Islet of Langerhans (tissue), 1 donor: ENCODE data around the gene GJC2.

Experiments used
- FAIRE-seq: peaks from one replicate; lab custom pipeline; 2011; peaks lifted over from hg19 to GRCh38; lab: Jason Lieb, UNC

The GJC2 gene

GRCh38 chr1:228158151-228159007 is 8.6 kb downstream of the GJC2 start:
- FAIRE-seq, result no peak

DNA sequence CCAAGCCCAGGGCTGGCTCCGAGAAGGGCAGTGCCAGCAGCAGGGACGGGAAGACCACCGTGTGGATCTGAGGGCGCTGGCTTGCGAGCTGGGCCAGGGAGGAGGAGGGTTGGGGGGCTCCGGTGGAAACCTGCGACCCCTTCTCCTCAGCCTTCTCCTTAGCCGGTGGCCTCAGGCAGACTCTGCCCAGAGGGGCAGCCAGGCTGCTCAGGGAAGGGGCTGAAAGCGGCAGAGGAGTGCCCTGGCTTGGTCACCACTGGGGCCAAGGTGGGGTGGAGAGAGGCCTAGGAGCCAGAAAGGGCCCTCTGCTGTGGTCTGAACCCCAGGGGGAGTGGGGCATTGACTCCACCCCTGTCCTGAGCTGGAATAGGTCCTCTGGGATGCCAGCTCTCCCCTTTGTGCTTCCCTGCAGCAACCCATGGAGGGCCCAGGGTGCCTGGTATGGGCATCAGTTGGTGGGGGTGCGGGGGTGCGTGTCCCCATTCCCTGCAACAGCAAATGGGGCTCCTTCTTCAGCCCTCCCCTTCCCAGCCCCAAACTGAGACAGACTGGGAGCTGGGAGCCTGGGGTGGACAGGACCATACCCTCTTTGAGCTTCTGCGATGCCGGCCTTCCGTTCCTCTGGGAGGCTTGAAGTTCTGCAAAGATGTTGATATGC is 9.4 kb downstream of the GJC2 start:
- FAIRE-seq, result no peak

GRCh38 chr1:228160201-228160761 is 10.6 kb downstream of the GJC2 start:
- FAIRE-seq, result no peak

DNA sequence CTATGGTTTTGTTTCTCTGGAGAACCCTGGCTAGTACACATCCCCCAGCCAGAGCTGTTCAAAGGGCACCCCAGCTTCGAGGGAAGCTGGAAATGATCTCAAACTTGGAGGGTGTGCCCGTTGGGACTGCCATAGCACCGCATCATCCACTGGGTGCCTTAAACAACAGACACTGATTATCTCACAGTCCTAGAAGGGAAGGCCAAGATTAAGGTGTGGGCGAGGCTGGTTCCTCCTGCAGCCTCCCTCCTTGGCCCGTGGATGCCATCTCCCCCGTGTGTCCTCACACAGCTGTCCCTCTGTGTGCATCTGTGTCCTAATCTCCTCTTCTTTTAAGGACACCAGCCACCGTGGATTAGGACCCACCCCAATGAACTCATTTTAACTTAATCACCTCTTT is 11.6 kb downstream of the GJC2 start:
- FAIRE-seq, result no peak

DNA sequence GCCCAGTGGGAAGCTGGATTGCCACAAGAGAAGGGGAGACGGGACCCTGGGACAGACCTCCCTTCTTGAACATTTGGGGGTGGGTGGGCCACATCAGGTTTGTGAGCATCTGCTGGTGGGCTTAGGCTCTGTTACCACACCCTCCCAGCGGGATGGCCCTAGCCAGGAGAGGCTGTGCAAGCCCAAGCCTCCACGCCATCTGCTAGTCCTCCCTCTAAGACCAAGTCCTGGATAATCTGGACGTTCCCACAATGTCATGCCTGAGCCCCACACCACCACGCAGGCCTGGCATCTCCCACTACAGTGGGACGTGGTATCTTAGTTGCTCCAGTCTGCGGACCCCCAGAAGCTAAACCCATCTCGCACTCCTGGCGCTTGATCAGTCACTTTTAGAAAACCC is 12.1 kb downstream of the GJC2 start:
- no peak for FAIRE-seq

DNA sequence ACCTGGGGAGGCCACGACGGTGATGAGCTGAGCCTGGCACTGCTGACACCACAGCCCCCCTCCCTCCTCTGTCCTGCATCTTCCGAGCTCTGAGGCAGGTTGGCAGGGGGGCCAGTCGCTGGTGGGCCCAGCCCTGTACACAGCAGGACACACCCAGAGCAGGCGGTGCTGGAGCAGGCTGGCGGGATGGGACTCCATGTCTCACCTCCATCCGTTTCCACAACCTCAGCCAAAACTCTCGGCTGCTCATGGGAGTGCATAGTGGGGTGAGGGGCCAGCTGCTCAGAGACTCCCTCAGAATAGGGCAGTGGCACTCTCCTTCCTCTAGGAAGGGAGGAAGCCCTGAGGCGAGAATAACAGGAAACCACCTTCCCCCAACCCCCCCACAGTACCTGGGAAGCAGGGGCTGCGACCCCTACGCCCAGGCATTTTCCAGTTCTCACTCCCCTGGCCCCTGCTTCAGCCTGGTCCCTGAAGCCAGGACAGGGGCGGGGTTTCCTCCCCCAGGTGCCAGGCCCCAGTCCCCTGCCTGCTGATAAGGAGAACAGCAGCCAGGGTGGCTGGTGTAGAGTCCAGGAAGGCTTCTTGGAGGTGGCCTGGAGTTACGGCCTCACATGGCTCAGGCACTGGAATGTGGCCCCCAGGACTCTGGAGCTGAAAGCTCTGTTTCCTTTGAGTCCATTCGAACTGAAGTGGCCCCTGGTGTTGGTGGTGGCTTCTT is 12.7 kb downstream of the GJC2 start:
- no peak for FAIRE-seq

GRCh38 chr1:228163007-228163753 is 13.4 kb downstream of the GJC2 start:
- no peak for FAIRE-seq

- no peak for FAIRE-seq
Observed at GRCh38 chr1:228163776-228164519, 14.2 kb downstream of the GJC2 start.

GRCh38 chr1:228164561-228165371 is 15.0 kb downstream of the GJC2 start:
- no peak for FAIRE-seq

DNA sequence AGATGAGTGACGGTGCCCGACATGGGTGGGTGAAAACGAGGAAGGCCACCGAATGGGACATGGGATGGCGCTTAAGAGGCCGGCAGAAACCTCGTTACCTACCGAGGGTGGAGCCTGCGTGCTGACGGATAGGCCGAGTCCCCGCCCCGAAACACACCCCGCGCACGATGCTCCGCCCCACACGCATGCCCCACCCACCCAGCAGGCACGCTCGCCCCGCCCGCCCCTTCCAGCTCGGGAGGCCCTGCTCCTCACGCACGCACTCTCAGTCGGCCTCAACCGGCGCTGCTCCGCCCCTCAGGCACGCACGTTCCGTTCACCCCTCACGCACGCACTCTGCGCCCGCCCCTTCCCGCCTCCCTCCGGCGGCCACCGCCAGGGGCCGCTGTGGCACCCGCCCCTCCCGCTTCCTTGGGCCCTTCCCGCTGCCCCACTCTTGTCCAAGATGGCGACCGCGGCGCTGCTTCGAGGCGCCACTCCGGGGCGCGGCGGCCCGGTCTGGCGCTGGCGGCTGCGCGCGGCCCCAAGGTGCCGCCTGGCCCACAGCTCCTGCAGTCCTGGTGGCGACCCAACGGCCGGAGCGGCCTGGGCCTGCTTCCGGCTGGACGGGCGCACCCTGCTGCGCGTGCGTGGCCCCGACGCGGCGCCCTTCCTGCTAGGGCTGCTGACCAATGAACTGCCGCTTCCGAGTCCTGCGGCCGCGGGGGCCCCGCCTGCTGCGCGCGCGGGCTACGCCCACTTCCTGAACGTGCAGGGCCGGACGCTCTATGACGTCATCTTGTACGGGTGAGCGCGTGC is 15.8 kb downstream of the GJC2 start, which contains the start of gene IBA57:
Gene IBA57, plus strand, starts transcription at position 433 of the 798 bp plus-strand sequence. Its CDS starts 13 bp downstream, at position 446.
- FAIRE-seq, result no peak

GRCh38 chr1:228166170-228166936 is 16.6 kb downstream of the GJC2 start:
- FAIRE-seq, result no peak

GRCh38 chr1:228168563-228169270 is 19.0 kb downstream of the GJC2 start:
- no peak for FAIRE-seq

GRCh38 chr1:228169345-228169744 is 19.6 kb downstream of the GJC2 start:
- FAIRE-seq, result no peak

GRCh38 chr1:228170666-228171065 is 20.9 kb downstream of the GJC2 start:
- FAIRE-seq, result no peak

GRCh38 chr1:228171221-228171891 is 21.6 kb downstream of the GJC2 start:
- FAIRE-seq, result no peak

- no peak for FAIRE-seq
Observed at GRCh38 chr1:228172591-228173527, 23.1 kb downstream of the GJC2 start.
